GM12875 (cell line): ENCODE data around the gene APMAP.

Experiments used
- H3K4me3 ChIP-seq: one replicate; pipeline ENCODE4 v1.5.1; 2011; ENCODE audit warnings: low read depth, low read length, control low read depth
- CTCF ChIP-seq: IDR thresholded peaks from 2 replicates; pipeline ENCODE4 v1.5.1; 2011; ENCODE audit warnings: low read depth, mild to moderate bottlenecking, control low read depth, inconsistent platforms, low read length, moderate library complexity, borderline replicate concordance; ENCODE audit not compliant: insufficient read depth

APMAP gene

GRCh38 chr20:24954151-24954550 lies 38.4 kb downstream of the APMAP start:
- H3K4me3 ChIP-seq, result no peak overlapping the region
- TF ChIP-seq CTCF, result no peak

DNA sequence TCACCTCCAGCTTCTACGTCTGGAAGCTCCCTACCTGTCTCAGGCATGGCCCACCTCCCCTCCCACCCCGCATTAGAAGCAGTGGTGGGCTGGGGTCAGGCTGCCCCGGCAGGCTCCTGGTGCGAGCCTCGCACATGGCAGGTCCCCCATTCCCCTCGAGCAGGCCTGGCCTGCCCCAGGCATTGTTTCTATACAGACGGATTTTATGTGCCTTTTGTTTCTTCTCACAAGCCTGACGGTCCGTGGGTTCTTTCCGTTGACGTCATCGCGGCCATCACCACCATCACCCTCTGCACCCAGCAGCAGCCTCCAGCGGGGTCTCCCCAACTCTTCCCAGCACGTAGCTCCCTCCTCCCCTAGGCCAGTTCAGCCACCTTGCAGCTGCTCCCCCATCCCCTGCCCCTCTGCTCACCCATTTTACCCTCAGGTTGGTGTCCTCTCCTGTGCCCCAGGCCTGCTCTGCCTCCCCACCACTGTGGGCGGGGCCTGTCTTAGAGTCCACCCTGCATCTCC lies 38.9 kb downstream of the APMAP start:
- no peak overlapping the region for H3K4me3 ChIP-seq
- no peak for TF ChIP-seq CTCF

GRCh38 chr20:24953209-24953575 lies 39.4 kb downstream of the APMAP start:
- no peak for TF ChIP-seq CTCF
- no peak overlapping the region for H3K4me3 ChIP-seq

- no peak for TF ChIP-seq CTCF
- no peak overlapping the region for H3K4me3 ChIP-seq
Observed at GRCh38 chr20:24952376-24953208, 40.0 kb downstream of the APMAP start.

DNA sequence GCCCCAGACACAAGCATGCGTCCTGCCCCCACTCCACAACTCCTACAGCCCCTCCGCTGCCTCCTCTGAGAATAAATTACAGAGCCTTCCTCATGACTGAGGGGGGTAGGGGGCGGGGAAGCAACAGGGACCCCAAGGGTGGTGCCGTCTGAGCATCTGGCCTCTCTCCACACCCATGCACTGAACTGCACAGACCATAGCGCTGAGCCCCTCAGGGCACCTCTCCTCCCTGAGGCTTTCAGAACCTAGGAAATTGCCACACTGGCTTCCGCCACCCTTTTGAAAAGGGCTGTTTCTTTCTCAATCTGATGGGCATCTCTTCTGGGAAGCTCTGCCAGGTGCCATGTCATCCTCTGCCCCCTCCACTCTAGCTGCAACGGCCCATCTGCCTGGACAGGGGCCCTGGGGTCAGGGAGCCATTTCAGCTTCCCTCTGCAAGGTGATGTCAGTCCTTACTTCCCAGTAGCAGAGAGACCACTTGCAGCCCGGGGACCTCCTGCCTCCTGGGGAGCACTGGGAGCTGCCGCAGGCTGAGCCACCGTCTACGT lies 40.9 kb downstream of the APMAP start:
- no peak overlapping the region for H3K4me3 ChIP-seq
- TF ChIP-seq CTCF, result no peak

GRCh38 chr20:24950836-24951525 lies 41.6 kb downstream of the APMAP start:
- TF ChIP-seq CTCF, result no peak
- H3K4me3 ChIP-seq, result no peak overlapping the region
